IMR-90 (cell line): Measurements from ENCODE around the gene BRINP3. TPM values are rescaled to one million over a fixed set of nuclear protein-coding genes. Genes with fewer than 3 reads are reported as not detected.

Experiments used
- ATAC-seq: fragments of 200-7000 bp; cut with Tn5 transposase; 2 replicates; pipeline ENCODE4 v1.9.1; 2020; ENCODE audit warnings: low read depth, mild to moderate bottlenecking, moderate library complexity
- BruUV-seq: library from RNA; stranded (reverse); fragments of 400-500 nt; replicated peaks from 2 replicates; lab custom pipeline; 2021; lab: Mats Ljungman, UMichigan
- CTCF ChIA-PET: fragments of 300-600 bp; formaldehyde crosslinking; extraction: SDS; loops from one replicate; lab custom pipeline; 2021; ENCODE audit warnings: antibody characterized with exemption; lab: Yijun Ruan, JAX
- POLR2A ChIA-PET: fragments of 300-600 bp; sonication (Branson Sonifier 250); formaldehyde crosslinking; loops from one replicate; lab custom pipeline; 2022; ENCODE audit warnings: antibody characterized with exemption; ENCODE audit not compliant: unreplicated experiment; lab: Charles Lee
- DNase-seq: peaks from one replicate; pipeline ENCODE4 v3.0.0; 2013
- H2AFZ ChIP-seq: replicated peaks from 2 replicates; pipeline ENCODE3; 2013; ENCODE audit warnings: low read length, mild to moderate bottlenecking; ENCODE audit not compliant: poor library complexity
- H2AK5ac ChIP-seq: 2 replicates; pipeline ENCODE4 v1.6.1; 2013; ENCODE audit warnings: low read depth, low read length, inconsistent platforms
- H2AK9ac ChIP-seq: replicated peaks from 2 replicates; pipeline ENCODE3; 2013; ENCODE audit warnings: mild to moderate bottlenecking, low read depth, low read length, moderate library complexity; ENCODE audit not compliant: poor library complexity
- H2BK120ac ChIP-seq: 2 replicates; pipeline ENCODE4 v1.6.1; 2013; ENCODE audit warnings: low read depth, low read length, inconsistent platforms
- H2BK15ac ChIP-seq: 3 replicates; pipeline ENCODE4 v1.6.1; 2013; ENCODE audit warnings: low read depth, low read length, inconsistent platforms
- H2BK20ac ChIP-seq: 2 replicates; pipeline ENCODE4 v1.6.1; 2013; ENCODE audit warnings: low read depth, mild to moderate bottlenecking, inconsistent platforms, low read length, moderate library complexity
- H2BK5ac ChIP-seq: 2 replicates; pipeline ENCODE4 v1.6.1; 2013; ENCODE audit warnings: mild to moderate bottlenecking, low read depth, low read length, inconsistent platforms; ENCODE audit not compliant: poor library complexity, severe bottlenecking
- H3K14ac ChIP-seq: replicated peaks from 2 replicates; pipeline ENCODE4 v1.6.1; 2013; ENCODE audit warnings: low read depth, low read length, inconsistent platforms
- H3K18ac ChIP-seq: 2 replicates; pipeline ENCODE4 v1.6.1; 2013; ENCODE audit warnings: low read depth, low read length, control low read depth
- H3K23ac ChIP-seq: 2 replicates; pipeline ENCODE4 v1.6.1; 2013; ENCODE audit warnings: low read depth, low read length, inconsistent platforms
- H3K27ac ChIP-seq: 2 replicates; pipeline ENCODE4 v1.5.1; 2013; ENCODE audit warnings: mild to moderate bottlenecking, control low read depth, low read length; ENCODE audit not compliant: insufficient read depth
- H3K27me3 ChIP-seq: 2 replicates; pipeline ENCODE4 v1.6.1; 2013; ENCODE audit warnings: low read length; ENCODE audit not compliant: control insufficient read depth, insufficient read depth
- H3K36me3 ChIP-seq: 2 replicates; pipeline ENCODE4 v1.6.1; 2013; ENCODE audit warnings: low read length, mixed read lengths; ENCODE audit not compliant: control insufficient read depth, insufficient read depth
- H3K4ac ChIP-seq: 2 replicates; pipeline ENCODE4 v1.6.1; 2013; ENCODE audit warnings: low read depth, low read length, inconsistent platforms
- H3K4me1 ChIP-seq: 2 replicates; pipeline ENCODE4 v1.6.1; 2013; ENCODE audit warnings: low read length, mixed read lengths; ENCODE audit not compliant: control insufficient read depth, insufficient read depth
- H3K4me2 ChIP-seq: 2 replicates; pipeline ENCODE4 v1.6.1; 2013; ENCODE audit warnings: low read depth, mild to moderate bottlenecking, control low read depth, low read length, moderate library complexity
- H3K4me3 ChIP-seq: 2 replicates; pipeline ENCODE4 v1.5.1; 2013; ENCODE audit warnings: low read depth, mild to moderate bottlenecking, control low read depth, low read length, moderate library complexity; ENCODE audit not compliant: insufficient read depth
- H3K56ac ChIP-seq: 2 replicates; pipeline ENCODE4 v1.6.1; 2013; ENCODE audit warnings: low read length, inconsistent platforms; ENCODE audit not compliant: insufficient read depth; ENCODE audit errors: extremely low read depth
- H3K79me1 ChIP-seq, 2 experiments: 2 replicates each; pipeline ENCODE4 v1.6.1; 2013; ENCODE audit warnings: low read length in 2 of 2, inconsistent platforms in 1 of 2, low read depth in 1 of 2
- H3K9ac ChIP-seq: 2 replicates; pipeline ENCODE4 v1.6.1; 2013; ENCODE audit warnings: low read depth, low read length, control low read depth
- H3K9me1 ChIP-seq: 2 replicates; pipeline ENCODE4 v1.6.1; 2013; ENCODE audit warnings: low read length, inconsistent platforms; ENCODE audit not compliant: insufficient read depth
- H3K9me3 ChIP-seq: 2 replicates; pipeline ENCODE4 v1.6.1; 2013; ENCODE audit warnings: low read length; ENCODE audit not compliant: control insufficient read depth, insufficient read depth
- H4K20me1 ChIP-seq: 2 replicates; pipeline ENCODE4 v1.6.1; 2013; ENCODE audit warnings: low read length, inconsistent platforms; ENCODE audit not compliant: insufficient read depth
- H4K5ac ChIP-seq: 2 replicates; pipeline ENCODE4 v1.6.1; 2013; ENCODE audit warnings: mild to moderate bottlenecking, low read depth, low read length, control low read depth
- H4K8ac ChIP-seq, 2 experiments: 2 replicates each; pipeline ENCODE4 v1.6.1; 2013; ENCODE audit warnings: low read depth in 2 of 2, low read length in 2 of 2, control low read depth in 1 of 2, inconsistent platforms in 1 of 2
- H4K91ac ChIP-seq: 2 replicates; pipeline ENCODE4 v1.6.1; 2013; ENCODE audit warnings: low read depth, low read length, inconsistent platforms; ENCODE audit not compliant: insufficient read depth
- NFE2L2 ChIP-seq: fragments of 150-350 bp; IDR thresholded peaks from 2 replicates; pipeline ENCODE4 v1.6.1; 2016; ENCODE audit warnings: low read depth, mild to moderate bottlenecking, low read length
- WGBS, 2 experiments: methylation state at CpG; one replicate each; pipeline versions ENCODE4 v1.1.5 to v1.1.7; 2013; ENCODE audit warnings: missing lambda C conversion rate in 2 of 2; ENCODE audit not compliant: insufficient read length in 1 of 2; ENCODE audit errors: extremely low coverage in 2 of 2; 5-methylcytosine and 5-hydroxymethylcytosine counted together
- dilution Hi-C: fragments of 300-500 bp; cut with HindIII; formaldehyde crosslinking; loops from one replicate; pipeline ENCODE4 v1.14.3; 2018; ENCODE audit warnings: low sequenced_read_pairs; ENCODE audit not compliant: unreplicated experiment
- in situ Hi-C: fragments of 300-500 bp; cut with MboI; formaldehyde crosslinking; loops from 3 replicates; pipeline ENCODE4 v1.14.3; 2019; ENCODE audit warnings: low sequenced_read_pairs, inconsistent platforms, mixed read lengths
- intact Hi-C: fragments of 100-400 bp; cut with micrococcal nuclease; formaldehyde crosslinking; loops from 2 replicates; pipeline ENCODE4 v1.10.0; 2022
- polyA plus RNA-seq, 3 experiments: library from polyadenylated mRNA; depleted of rRNA; stranded (reverse); fragments of >200 nt; gene quantifications; 2 replicates each; pipeline ENCODE4 v1.2.3, GENCODE V29; 2012; ENCODE audit warnings: low replicate concordance in 1 of 3
- total RNA-seq: library from RNA; depleted of rRNA; stranded (reverse); fragments of >200 nt; gene quantifications from 2 replicates; pipeline ENCODE4 v1.2.3, GENCODE V29; 2012

BRINP3 gene
- total and polyA plus RNA-seq, 2 of the 4 experiments (the other 2 are of a cell fraction) = 0.15 to 0.36 TPM

- Histone ChIP-seq H3K56ac (no peak overlapping the region), H3K4me2 (no peak overlapping the region), H3K4me1 (no peaks in the 10 kb centered on the region), H2BK15ac (no peak overlapping the region), H4K5ac (no peak overlapping the region), H3K9ac (no peak overlapping the region), H3K14ac (no peak overlapping the region), H3K9me1 (no peaks in the 10 kb centered on the region), H3K23ac (no peak overlapping the region), H3K27ac (no peak overlapping the region), H4K20me1 (no peaks in the 10 kb centered on the region), H3K18ac (no peak overlapping the region), H3K79me1 (no peaks in the 10 kb centered on the region), H4K91ac (no peak overlapping the region), H2BK20ac (no peak overlapping the region), H2AFZ (no peak overlapping the region), H3K4me3 (no peak overlapping the region), H2AK5ac (no peak overlapping the region), H3K9me3 (no peaks in the 10 kb centered on the region), H4K8ac (no peak overlapping the region), H2BK120ac (no peak overlapping the region), H2BK5ac (no peak overlapping the region), H2AK9ac (no peak overlapping the region), H3K27me3 (no peaks in the 10 kb centered on the region), H3K36me3 (no peaks in the 10 kb centered on the region), H3K4ac (no peak overlapping the region)
- TF ChIP-seq NFE2L2 = no peak
- intact Hi-C loops (loop anchor here (10.0 kb wide), 1 partner anchor 1859 kb away; the partner anchor contains the start of gene RGS21), in situ Hi-C loops (no loop called here), dilution Hi-C loops (no loop called here)
- BruUV-seq = no TSS peak
- CTCF ChIA-PET = no interaction called here
- POLR2A ChIA-PET = no interaction called here
- DNase-seq (no peak), ATAC-seq (no peak)
- no CpG with 5 or more reads among the region's 1 CpG for WGBS, 2 experiments
These were observed 22.0 kb downstream of the BRINP3 start for GRCh38 chr1:190455631-190456030.
